Measurements from ENCODE around the gene MAP3K14. TPM values are rescaled to one million over a fixed set of nuclear protein-coding genes. Genes with fewer than 3 reads are reported as not detected.
"Not testable (repeated sequence)": the region's sequence is repeated elsewhere in the genome, so short reads cannot be mapped to it uniquely, and the experiment has no call there.

Gene MAP3K14
- total RNA-seq, 1 experiment from 2014 or later, result 13.2 TPM

- not testable (repeated sequence) for DNase-seq (ENCODE audit: low read depth)
These were observed 14.6 kb downstream of the MAP3K14 start for GRCh38 chr17:45302220-45302619.

- no peak for DNase-seq (ENCODE audit: low read depth)
These were observed 15.1 kb downstream of the MAP3K14 start for GRCh38 chr17:45301674-45302073.

GRCh38 chr17:45300060-45300751, 16.6 kb downstream of the MAP3K14 start:
- DNase-seq (ENCODE audit: low read depth), result no peak

- DNase-seq (ENCODE audit: low read depth), result no peak
These were observed 17.5 kb downstream of the MAP3K14 start for GRCh38 chr17:45299361-45299760.

- no peak for DNase-seq (ENCODE audit: low read depth)
These were observed 18.1 kb downstream of the MAP3K14 start for GRCh38 chr17:45298546-45299285.

GRCh38 chr17:45296833-45297124, 20.0 kb downstream of the MAP3K14 start:
- DNase-seq (ENCODE audit: low read depth), result no peak

- DNase-seq (ENCODE audit: low read depth), result peak; percentile 78
These were observed 20.6 kb downstream of the MAP3K14 start for GRCh38 chr17:45296003-45296832.

GRCh38 chr17:45294506-45294905, 22.3 kb downstream of the MAP3K14 start:
- no peak for DNase-seq (ENCODE audit: low read depth)

- peak; percentile 97 for DNase-seq (ENCODE audit: low read depth)
These were observed 23.2 kb downstream of the MAP3K14 start for GRCh38 chr17:45293413-45294211.

- DNase-seq (ENCODE audit: low read depth), result no peak
These were observed 24.0 kb downstream of the MAP3K14 start for GRCh38 chr17:45292696-45293412.

GRCh38 chr17:45291171-45291805, 25.5 kb downstream of the MAP3K14 start:
- no peak for DNase-seq (ENCODE audit: low read depth)

- DNase-seq (ENCODE audit: low read depth), result no peak
These were observed 26.5 kb downstream of the MAP3K14 start for GRCh38 chr17:45290269-45290765.

- no peak for DNase-seq (ENCODE audit: low read depth)
These were observed 27.2 kb downstream of the MAP3K14 start for GRCh38 chr17:45289301-45290268.

GRCh38 chr17:45288825-45289224, 28.0 kb downstream of the MAP3K14 start:
- no peak for DNase-seq (ENCODE audit: low read depth)

- DNase-seq (ENCODE audit: low read depth), result no peak
These were observed 29.0 kb downstream of the MAP3K14 start for GRCh38 chr17:45287526-45288500.

- DNase-seq (ENCODE audit: low read depth), result no peak
These were observed 30.5 kb downstream of the MAP3K14 start for GRCh38 chr17:45286286-45286685.

Measured in HT1080 (cell line).